ENCODE data around the gene SPATA1. TPM values are rescaled to one million over a fixed set of nuclear protein-coding genes. Genes with fewer than 3 reads are reported as not detected.

SPATA1 gene
- total and polyA plus RNA-seq, 2 of the 13 experiments (the other 11 are each of a cell fraction or from before 2014, with no cell fraction given) = 0.70 to 1.4 TPM

DNA sequence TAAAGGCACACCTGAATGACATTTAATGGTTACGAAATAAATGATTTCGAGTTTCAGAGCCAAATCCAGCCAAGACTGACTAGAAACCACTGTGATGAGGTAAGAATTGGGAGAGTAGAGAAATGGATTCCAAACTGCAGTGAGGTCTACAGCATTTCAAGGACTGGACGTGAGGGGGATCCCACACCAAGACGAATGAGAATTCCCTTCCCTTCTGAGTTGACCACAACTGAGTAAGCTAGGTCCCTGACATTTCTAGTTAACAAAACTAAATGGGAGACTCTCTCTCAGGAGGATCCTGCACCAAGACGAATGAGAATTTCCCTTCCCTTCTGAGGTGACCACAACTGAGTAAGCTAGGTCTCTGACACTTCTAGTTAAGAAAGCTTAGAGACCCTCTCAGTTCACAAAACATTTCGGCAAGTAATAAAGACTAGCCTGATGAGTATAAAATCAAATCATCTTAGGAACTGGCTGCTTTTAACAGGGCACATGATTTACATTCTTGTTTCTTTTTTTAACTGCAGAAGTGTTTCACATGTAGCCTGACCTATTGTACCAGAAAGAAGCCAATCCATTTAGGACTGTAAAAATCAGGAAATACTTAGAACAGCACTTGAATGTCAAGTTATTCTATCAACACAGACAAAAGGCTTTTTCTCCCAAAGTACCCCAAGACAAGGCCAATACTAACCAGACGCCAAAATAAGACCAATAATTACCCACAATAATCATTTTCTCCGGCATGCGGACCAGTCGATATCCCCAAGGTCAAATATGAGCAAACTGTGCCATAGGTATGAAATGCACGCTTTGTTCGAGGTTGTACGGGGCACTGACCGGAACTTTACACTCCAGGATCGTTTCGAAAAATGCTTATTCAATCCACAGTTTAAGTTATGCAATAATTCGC, 1.4 kb upstream of the SPATA1 start (continued):
- TF ChIP-seq SMARCE1 (IDR thresholded peaks at IDR 0.05; ENCODE audit: borderline replicate concordance) (no peak), ZNF530 (CRISPR knock-in tag; IDR thresholded peaks at IDR 0.05; ENCODE audit: low read depth) (no peak), MATR3 (CRISPR knock-in tag; IDR thresholded peaks at IDR 0.05) (no peak), CBFB (CRISPR knock-in tag; IDR thresholded peaks at IDR 0.05) (no peak), SRSF4 (IDR thresholded peaks at IDR 0.05; ENCODE audit: low read depth, low read length, poor library complexity, severe bottlenecking) (no peak), SOX6 (IDR thresholded peaks at IDR 0.05) (no peak), SOX6 (CRISPR knock-in tag; IDR thresholded peaks at IDR 0.05) (peak; percentile 87), ARNT2 (CRISPR knock-in tag; IDR thresholded peaks at IDR 0.05; ENCODE audit: low read depth) (no peak), POGZ (CRISPR knock-in tag; IDR thresholded peaks at IDR 0.05) (no peak), RORA (CRISPR knock-in tag; IDR thresholded peaks at IDR 0.05) (no peak), STAT5B (CRISPR knock-in tag; IDR thresholded peaks at IDR 0.05) (no peak), ZNF572 (CRISPR knock-in tag; IDR thresholded peaks at IDR 0.05) (no peak), CBX2 (IDR thresholded peaks at IDR 0.05; ENCODE audit: low read depth, low read length) (no peak), CBX2 (CRISPR knock-in tag; IDR thresholded peaks at IDR 0.05; ENCODE audit: low read depth) (no peak), MEIS1 (CRISPR knock-in tag; IDR thresholded peaks at IDR 0.05; ENCODE audit: borderline replicate concordance) (no peak), NFKB2 (CRISPR knock-in tag; IDR thresholded peaks at IDR 0.05; ENCODE audit: borderline replicate concordance) (no peak), ZNF850 (CRISPR knock-in tag; conservative IDR thresholded peaks at IDR 0.05) (no peak), PAF1 (CRISPR knock-in tag; IDR thresholded peaks at IDR 0.05) (peak; percentile 96), GATAD2A (CRISPR knock-in tag; IDR thresholded peaks at IDR 0.05) (peak; percentile 86), ATF1 (CRISPR knock-in tag; IDR thresholded peaks at IDR 0.05) (no peak)
- TF ChIP-seq, protein P1, sequence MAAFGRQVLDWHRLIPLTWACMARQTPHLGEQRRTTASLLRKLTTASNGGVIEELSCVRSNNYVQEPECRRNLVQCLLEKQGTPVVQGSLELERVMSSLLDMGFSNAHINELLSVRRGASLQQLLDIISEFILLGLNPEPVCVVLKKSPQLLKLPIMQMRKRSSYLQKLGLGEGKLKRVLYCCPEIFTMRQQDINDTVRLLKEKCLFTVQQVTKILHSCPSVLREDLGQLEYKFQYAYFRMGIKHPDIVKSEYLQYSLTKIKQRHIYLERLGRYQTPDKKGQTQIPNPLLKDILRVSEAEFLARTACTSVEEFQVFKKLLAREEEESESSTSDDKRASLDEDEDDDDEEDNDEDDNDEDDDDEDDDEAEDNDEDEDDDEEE (CRISPR knock-in tag; IDR thresholded peaks at IDR 0.05) = no peak
- TF ChIP-seq, protein P2, sequence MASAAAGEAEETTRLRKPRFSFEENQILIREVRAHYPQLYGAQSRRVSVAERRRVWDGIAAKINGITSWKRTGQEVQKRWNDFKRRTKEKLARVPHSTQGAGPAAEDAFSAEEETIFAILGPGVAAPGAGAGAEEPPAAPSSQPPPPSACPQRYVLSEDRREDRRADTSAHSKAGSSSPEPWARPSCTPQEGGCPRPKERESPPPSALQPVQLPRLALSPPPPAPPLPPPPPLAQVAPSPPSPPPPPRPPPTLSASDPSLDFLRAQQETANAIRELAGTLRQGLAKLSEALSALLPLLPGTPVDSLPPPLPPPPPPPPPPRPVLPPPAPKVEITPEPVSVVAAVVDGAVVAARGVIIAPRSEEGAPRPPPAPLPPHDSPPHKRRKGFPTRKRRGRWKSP (CRISPR knock-in tag; IDR thresholded peaks at IDR 0.05) = peak; percentile 29; the same call in 1 of the 2 replicates
- TF ChIP-seq, protein P3, sequence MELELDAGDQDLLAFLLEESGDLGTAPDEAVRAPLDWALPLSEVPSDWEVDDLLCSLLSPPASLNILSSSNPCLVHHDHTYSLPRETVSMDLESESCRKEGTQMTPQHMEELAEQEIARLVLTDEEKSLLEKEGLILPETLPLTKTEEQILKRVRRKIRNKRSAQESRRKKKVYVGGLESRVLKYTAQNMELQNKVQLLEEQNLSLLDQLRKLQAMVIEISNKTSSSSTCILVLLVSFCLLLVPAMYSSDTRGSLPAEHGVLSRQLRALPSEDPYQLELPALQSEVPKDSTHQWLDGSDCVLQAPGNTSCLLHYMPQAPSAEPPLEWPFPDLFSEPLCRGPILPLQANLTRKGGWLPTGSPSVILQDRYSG (CRISPR knock-in tag; IDR thresholded peaks at IDR 0.05) = no peak
- TF ChIP-seq, protein P4, sequence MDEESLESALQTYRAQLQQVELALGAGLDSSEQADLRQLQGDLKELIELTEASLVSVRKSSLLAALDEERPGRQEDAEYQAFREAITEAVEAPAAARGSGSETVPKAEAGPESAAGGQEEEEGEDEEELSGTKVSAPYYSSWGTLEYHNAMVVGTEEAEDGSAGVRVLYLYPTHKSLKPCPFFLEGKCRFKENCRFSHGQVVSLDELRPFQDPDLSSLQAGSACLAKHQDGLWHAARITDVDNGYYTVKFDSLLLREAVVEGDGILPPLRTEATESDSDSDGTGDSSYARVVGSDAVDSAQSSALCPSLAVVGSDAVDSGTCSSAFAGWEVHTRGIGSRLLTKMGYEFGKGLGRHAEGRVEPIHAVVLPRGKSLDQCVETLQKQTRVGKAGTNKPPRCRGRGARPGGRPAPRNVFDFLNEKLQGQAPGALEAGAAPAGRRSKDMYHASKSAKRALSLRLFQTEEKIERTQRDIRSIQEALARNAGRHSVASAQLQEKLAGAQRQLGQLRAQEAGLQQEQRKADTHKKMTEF (CRISPR knock-in tag; IDR thresholded peaks at IDR 0.05) = no peak
- TF ChIP-seq, protein P5, sequence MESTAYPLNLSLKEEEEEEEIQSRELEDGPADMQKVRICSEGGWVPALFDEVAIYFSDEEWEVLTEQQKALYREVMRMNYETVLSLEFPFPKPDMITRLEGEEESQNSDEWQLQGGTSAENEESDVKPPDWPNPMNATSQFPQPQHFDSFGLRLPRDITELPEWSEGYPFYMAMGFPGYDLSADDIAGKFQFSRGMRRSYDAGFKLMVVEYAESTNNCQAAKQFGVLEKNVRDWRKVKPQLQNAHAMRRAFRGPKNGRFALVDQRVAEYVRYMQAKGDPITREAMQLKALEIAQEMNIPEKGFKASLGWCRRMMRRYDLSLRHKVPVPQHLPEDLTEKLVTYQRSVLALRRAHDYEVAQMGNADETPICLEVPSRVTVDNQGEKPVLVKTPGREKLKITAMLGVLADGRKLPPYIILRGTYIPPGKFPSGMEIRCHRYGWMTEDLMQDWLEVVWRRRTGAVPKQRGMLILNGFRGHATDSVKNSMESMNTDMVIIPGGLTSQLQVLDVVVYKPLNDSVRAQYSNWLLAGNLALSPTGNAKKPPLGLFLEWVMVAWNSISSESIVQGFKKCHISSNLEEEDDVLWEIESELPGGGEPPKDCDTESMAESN (CRISPR knock-in tag; conservative IDR thresholded peaks at IDR 0.05) = no peak; the same call in 1 of the 2 replicates
